Keratinocyte (primary cell): Measurements from ENCODE around the gene HK1. TPM values are rescaled to one million over a fixed set of nuclear protein-coding genes. Genes with fewer than 3 reads are reported as not detected.

Source experiments
- DNase-seq: peaks from one replicate; pipeline ENCODE4 v3.0.0-alpha.2; 2011; ENCODE audit warnings: low read depth, missing footprints, low spot score
- FAIRE-seq: peaks from 2 replicates; lab custom pipeline; 2011; peaks lifted over from hg19 to GRCh38; lab: Jason Lieb, UNC
- H2AFZ ChIP-seq: 2 replicates; pipeline ENCODE4 v1.6.0; 2012; ENCODE audit warnings: low read length, control low read depth, inconsistent platforms; ENCODE audit not compliant: control insufficient read depth
- H3K27ac ChIP-seq: 2 replicates; pipeline ENCODE4 v1.5.1; 2011; ENCODE audit warnings: low read length; ENCODE audit not compliant: control insufficient read depth, insufficient read depth
- H3K27me3 ChIP-seq: 3 replicates; pipeline ENCODE4 v1.6.0; 2011; ENCODE audit warnings: low read length; ENCODE audit not compliant: control insufficient read depth, insufficient read depth; ENCODE audit errors: extremely low read depth
- H3K36me3 ChIP-seq, 2 experiments: 2 replicates in 1 of 2; 3 replicates in 1 of 2; pipeline ENCODE4 v1.5.1; 2011; ENCODE audit warnings: low read length in 2 of 2, mild to moderate bottlenecking in 1 of 2; ENCODE audit not compliant: control insufficient read depth in 2 of 2, insufficient read depth in 2 of 2; ENCODE audit errors: extremely low read depth in 1 of 2
- H3K4me1 ChIP-seq: 3 replicates; pipeline ENCODE4 v1.5.1; 2011; ENCODE audit warnings: low read length; ENCODE audit not compliant: control insufficient read depth, insufficient read depth; ENCODE audit errors: extremely low read depth
- H3K4me2 ChIP-seq: 3 replicates; pipeline ENCODE4 v1.6.0; 2011; ENCODE audit warnings: low read depth, low read length; ENCODE audit not compliant: control insufficient read depth, insufficient read depth; ENCODE audit errors: extremely low read depth
- H3K4me3 ChIP-seq, 3 experiments: fragments of 200-600 bp in 1 of 3; sonication (generic) in 1 of 3; 2 replicates in 2 of 3; 3 replicates in 1 of 3; pipeline ENCODE4 v1.5.1; 2011 to 2016; ENCODE audit warnings: low read length in 3 of 3, mild to moderate bottlenecking in 3 of 3, control low read depth in 2 of 3, inconsistent platforms in 1 of 3, low read depth in 1 of 3, mixed read lengths in 1 of 3, mixed run types in 1 of 3, moderate library complexity in 1 of 3; ENCODE audit not compliant: control insufficient read depth in 2 of 3, insufficient read depth in 2 of 3; ENCODE audit errors: extremely low read depth in 1 of 3
- H3K79me2 ChIP-seq: 2 replicates; pipeline ENCODE4 v1.6.0; 2012; ENCODE audit warnings: low read length; ENCODE audit not compliant: control insufficient read depth, insufficient read depth
- H3K9ac ChIP-seq: 3 replicates; pipeline ENCODE4 v1.6.0; 2011; ENCODE audit warnings: low read length; ENCODE audit not compliant: control insufficient read depth, insufficient read depth; ENCODE audit errors: extremely low read depth
- H3K9me1 ChIP-seq: 3 replicates; pipeline ENCODE4 v1.6.0; 2011; ENCODE audit warnings: low read length; ENCODE audit not compliant: control insufficient read depth, insufficient read depth; ENCODE audit errors: extremely low read depth
- H3K9me3 ChIP-seq: 2 replicates; pipeline ENCODE4 v1.5.1; 2012; ENCODE audit warnings: low read depth, low read length; ENCODE audit not compliant: control insufficient read depth
- H4K20me1 ChIP-seq: 3 replicates; pipeline ENCODE4 v1.6.0; 2011; ENCODE audit warnings: low read length; ENCODE audit not compliant: control insufficient read depth, insufficient read depth; ENCODE audit errors: extremely low read depth
- EZH2 ChIP-seq: IDR thresholded peaks from one replicate; pipeline ENCODE4 v1.6.1; 2012; ENCODE audit warnings: inconsistent platforms, mild to moderate bottlenecking, low read length, moderate library complexity
- dilution Hi-C: fragments of 300-500 bp; cut with MboI; formaldehyde crosslinking; loops from one replicate; pipeline ENCODE4 v1.7.0; 2020; ENCODE audit warnings: low sequenced_read_pairs; ENCODE audit not compliant: extremely low pct_ligation_motif_present
- polyA plus RNA-seq, 5 experiments: library from polyadenylated mRNA; depleted of rRNA in 3 of 5; stranded (reverse) in 3 of 5; stranded (forward) in 1 of 5; unstranded in 1 of 5; fragments of >200 nt; gene quantifications; 1 replicate in 1 of 5; 2 replicates in 3 of 5; 3 replicates in 1 of 5; pipeline versions ENCODE4 v1.2.1 to v1.2.3, GENCODE V29; 2011 to 2012; ENCODE audit warnings: missing spikeins in 2 of 5, low read depth in 1 of 5, low replicate concordance in 1 of 5
- TF ChIP-seq, protein P1 (sequence below), 3 experiments: IDR thresholded peaks in 1 of 3; conservative IDR thresholded peaks in 1 of 3; optimal IDR thresholded peaks in 1 of 3; 2 replicates in 2 of 3; 3 replicates in 1 of 3; pipeline versions ENCODE3 to v1.5.1; 2011; ENCODE audit warnings: low read length in 3 of 3, mild to moderate bottlenecking in 3 of 3, moderate library complexity in 2 of 3, control low read depth in 1 of 3, inconsistent platforms in 1 of 3; ENCODE audit not compliant: insufficient read depth in 2 of 3; ENCODE audit errors: extremely low read depth in 1 of 3

HK1 gene
- polyA plus RNA-seq, 1 donor (not counting 4 experiments of a cell fraction or from before 2014, with no cell fraction given) = 106 TPM

DNA sequence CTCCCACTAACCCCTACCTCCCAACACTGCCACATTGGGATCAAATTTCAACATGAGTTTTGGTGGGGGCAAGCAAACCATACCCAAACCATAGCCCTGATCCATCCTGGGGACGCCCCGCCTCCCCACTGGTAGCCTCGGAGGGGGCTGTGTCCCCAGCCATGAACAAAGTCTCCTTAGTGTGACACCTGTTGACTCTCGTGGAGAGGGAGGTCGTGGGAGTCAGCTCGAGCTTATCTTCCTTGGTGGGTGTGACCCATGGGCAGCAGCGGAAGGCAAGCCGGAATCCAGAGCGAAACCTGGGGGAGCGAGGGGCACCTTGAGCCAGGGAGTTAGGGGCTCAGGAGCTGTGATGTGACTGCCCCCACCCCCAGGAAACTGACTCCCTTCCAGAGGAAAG is 126.5 kb downstream of the HK1 start:
- H4K20me1 ChIP-seq = no peaks in the 10 kb centered on the region
- TF ChIP-seq EZH2 = no peak
- TF ChIP-seq, protein P1, sequence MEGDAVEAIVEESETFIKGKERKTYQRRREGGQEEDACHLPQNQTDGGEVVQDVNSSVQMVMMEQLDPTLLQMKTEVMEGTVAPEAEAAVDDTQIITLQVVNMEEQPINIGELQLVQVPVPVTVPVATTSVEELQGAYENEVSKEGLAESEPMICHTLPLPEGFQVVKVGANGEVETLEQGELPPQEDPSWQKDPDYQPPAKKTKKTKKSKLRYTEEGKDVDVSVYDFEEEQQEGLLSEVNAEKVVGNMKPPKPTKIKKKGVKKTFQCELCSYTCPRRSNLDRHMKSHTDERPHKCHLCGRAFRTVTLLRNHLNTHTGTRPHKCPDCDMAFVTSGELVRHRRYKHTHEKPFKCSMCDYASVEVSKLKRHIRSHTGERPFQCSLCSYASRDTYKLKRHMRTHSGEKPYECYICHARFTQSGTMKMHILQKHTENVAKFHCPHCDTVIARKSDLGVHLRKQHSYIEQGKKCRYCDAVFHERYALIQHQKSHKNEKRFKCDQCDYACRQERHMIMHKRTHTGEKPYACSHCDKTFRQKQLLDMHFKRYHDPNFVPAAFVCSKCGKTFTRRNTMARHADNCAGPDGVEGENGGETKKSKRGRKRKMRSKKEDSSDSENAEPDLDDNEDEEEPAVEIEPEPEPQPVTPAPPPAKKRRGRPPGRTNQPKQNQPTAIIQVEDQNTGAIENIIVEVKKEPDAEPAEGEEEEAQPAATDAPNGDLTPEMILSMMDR (optimal IDR thresholded peaks at IDR 0.05 in 1 of 3, IDR thresholded peaks at IDR 0.05 in 1 of 3, conservative IDR thresholded peaks at IDR 0.05 in 1 of 3; ENCODE audit: extremely low read depth in 1 of 3, insufficient read depth in 2 of 3, low read length in 3 of 3) = no peak
- peaks cover 11 to 16% of the 10 kb centered on the region in 2 experiments for H3K36me3 ChIP-seq
- no peak overlapping the region for H2AFZ ChIP-seq
- no peaks in the 10 kb centered on the region for H3K9me3 ChIP-seq
- no peaks in the 10 kb centered on the region for H3K27me3 ChIP-seq
- H3K4me1 ChIP-seq = peaks cover 27% of the 10 kb centered on the region
- FAIRE-seq (no peak), DNase-seq (no peak)
- H3K9me1 ChIP-seq = peaks cover 4% of the 10 kb centered on the region
- dilution Hi-C loops = no loop called here
- no peak overlapping the region for H3K4me3 ChIP-seq
- no peak overlapping the region for H3K27ac ChIP-seq
- H3K9ac ChIP-seq = no peak overlapping the region
- no peaks in the 10 kb centered on the region for H3K79me2 ChIP-seq
- no peak overlapping the region for H3K4me2 ChIP-seq

DNA sequence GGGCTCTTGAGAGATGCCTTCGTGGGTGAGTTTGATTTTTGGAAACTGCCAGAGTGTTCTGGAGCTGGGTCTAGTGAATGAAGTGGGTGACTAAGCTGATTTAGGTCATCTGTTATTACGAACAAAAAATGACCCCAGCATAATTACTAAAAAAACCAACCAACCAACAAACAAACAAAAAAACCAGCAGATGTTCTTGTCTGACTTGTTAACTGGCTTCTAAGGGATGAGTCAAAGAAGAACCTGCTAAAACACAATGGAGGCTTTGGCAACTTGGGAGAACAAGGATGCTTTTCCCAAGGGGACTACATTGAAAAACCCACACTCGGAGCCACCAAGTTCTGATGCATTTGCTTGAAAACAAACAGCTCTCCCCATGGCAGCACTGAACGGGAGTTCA is 126.9 kb downstream of the HK1 start:
- no peak overlapping the region for H3K9ac ChIP-seq
- DNase-seq (no peak), FAIRE-seq (no peak)
- no peaks in the 10 kb centered on the region for H3K27me3 ChIP-seq
- H3K79me2 ChIP-seq = no peaks in the 10 kb centered on the region
- no peak overlapping the region for H3K4me3 ChIP-seq
- peaks cover 27% of the 10 kb centered on the region for H3K4me1 ChIP-seq
- dilution Hi-C loops = no loop called here
- H3K4me2 ChIP-seq = no peak overlapping the region
- peaks cover 11 to 16% of the 10 kb centered on the region in 2 experiments for H3K36me3 ChIP-seq
- no peak overlapping the region for H3K27ac ChIP-seq
- H4K20me1 ChIP-seq = no peaks in the 10 kb centered on the region
- no peak overlapping the region for H2AFZ ChIP-seq
- H3K9me1 ChIP-seq = peaks cover 4% of the 10 kb centered on the region
- TF ChIP-seq, protein P1 (optimal IDR thresholded peaks at IDR 0.05 in 1 of 3, IDR thresholded peaks at IDR 0.05 in 1 of 3, conservative IDR thresholded peaks at IDR 0.05 in 1 of 3; ENCODE audit: extremely low read depth in 1 of 3, insufficient read depth in 2 of 3, low read length in 3 of 3) = no peak
- no peak for TF ChIP-seq EZH2
- no peaks in the 10 kb centered on the region for H3K9me3 ChIP-seq
